22Rv1 (cell line): ENCODE results near the gene RBM19.
A peak's percentile ranks its signal among the peaks of the same experiment; 100 is the strongest.

Experiments
- H3K27ac ChIP-seq: fragments of 450-650 bp; 2 replicates; pipeline ENCODE4 v1.5.1; 2017
- CTCF ChIP-seq: fragments of 450-650 bp; IDR thresholded peaks from 2 replicates; pipeline ENCODE4 v1.5.1; 2017; ENCODE audit warnings: mild to moderate bottlenecking
- ZFX ChIP-seq: fragments of 450-650 bp; IDR thresholded peaks from 2 replicates; pipeline ENCODE4 v1.6.1; 2017; ENCODE audit warnings: antibody characterized with exemption, borderline replicate concordance

The RBM19 gene

GRCh38 chr12:113777751-113778150 lies 188.4 kb downstream of the RBM19 start:
- H3K27ac ChIP-seq, result no peak overlapping the region
- TF ChIP-seq CTCF (no peak), ZFX (no peak)

- no peak overlapping the region for H3K27ac ChIP-seq
- TF ChIP-seq CTCF (no peak), ZFX (no peak)
Observed at GRCh38 chr12:113776536-113776935, 189.6 kb downstream of the RBM19 start.

- H3K27ac ChIP-seq, result no peak overlapping the region
- TF ChIP-seq ZFX (no peak), CTCF (no peak)
Observed at GRCh38 chr12:113774526-113774925, 191.6 kb downstream of the RBM19 start.

GRCh38 chr12:113772505-113773030 lies 193.6 kb downstream of the RBM19 start:
- TF ChIP-seq ZFX (no peak), CTCF (no peak)
- peak overlapping the region; percentile 79 for H3K27ac ChIP-seq

- no peak for TF ChIP-seq ZFX
- no peak overlapping the region for H3K27ac ChIP-seq
Observed at GRCh38 chr12:113770389-113770865, 195.7 kb downstream of the RBM19 start.

- no peak overlapping the region for H3K27ac ChIP-seq
- TF ChIP-seq ZFX, result no peak
- no peak for TF ChIP-seq CTCF
Observed at GRCh38 chr12:113769305-113769704, 196.8 kb downstream of the RBM19 start.

- no peak overlapping the region for H3K27ac ChIP-seq
- TF ChIP-seq CTCF (no peak), ZFX (no peak)
Observed at GRCh38 chr12:113768850-113769249, 197.3 kb downstream of the RBM19 start.
